Lung microvascular endothelial cell (primary cell): ENCODE measurements around the gene CUL1. TPM values are rescaled to one million over a fixed set of nuclear protein-coding genes. Genes with fewer than 3 reads are reported as not detected.

Source experiments
- DNase-seq, 2 donors: peaks; one replicate each; pipeline versions ENCODE4 v3.0.0 to v3.0.0-alpha.2; 2010; ENCODE audit warnings: low read depth in 2 of 2
- total RNA-seq: library from RNA; depleted of rRNA; stranded (reverse); fragments of >200 nt; gene quantifications from 2 replicates; pipeline ENCODE4 v1.2.1, GENCODE V29; 2014

Gene CUL1
- total RNA-seq, 1 donor from 2014 or later, result 31.9 TPM

GRCh38 chr7:148717266-148717793, 18.6 kb downstream of the CUL1 start:
- no peak for DNase-seq

- no peak for DNase-seq
Observed at GRCh38 chr7:148718431-148718830, 19.7 kb downstream of the CUL1 start.

GRCh38 chr7:148719753-148720152, 21.1 kb downstream of the CUL1 start:
- no peak for DNase-seq

- DNase-seq, result no peak
Observed at GRCh38 chr7:148720472-148720871, 21.8 kb downstream of the CUL1 start.

GRCh38 chr7:148721390-148721789, 22.7 kb downstream of the CUL1 start:
- no peak for DNase-seq

GRCh38 chr7:148722340-148723165, 23.9 kb downstream of the CUL1 start:
- peak in 1 of 2 donors; percentile 16 for DNase-seq

GRCh38 chr7:148723166-148723559, 24.5 kb downstream of the CUL1 start:
- DNase-seq, result no peak

GRCh38 chr7:148723846-148724245, 25.1 kb downstream of the CUL1 start:
- DNase-seq, result no peak

GRCh38 chr7:148726385-148726784, 27.7 kb downstream of the CUL1 start:
- DNase-seq, result no peak

- DNase-seq, result no peak
Observed at GRCh38 chr7:148727501-148728278, 29.0 kb downstream of the CUL1 start.

GRCh38 chr7:148729984-148730733, 31.5 kb downstream of the CUL1 start:
- peak in 1 of 2 donors; percentile 45 for DNase-seq

GRCh38 chr7:148732862-148733261, 34.2 kb downstream of the CUL1 start:
- no peak for DNase-seq

- no peak for DNase-seq
Observed at GRCh38 chr7:148733496-148733895, 34.8 kb downstream of the CUL1 start.

GRCh38 chr7:148735141-148735540, 36.4 kb downstream of the CUL1 start:
- no peak for DNase-seq

GRCh38 chr7:148735967-148736366, 37.3 kb downstream of the CUL1 start:
- DNase-seq, result no peak

- no peak for DNase-seq
Observed at GRCh38 chr7:148738737-148739535, 40.2 kb downstream of the CUL1 start.

GRCh38 chr7:148746135-148746534, 47.4 kb downstream of the CUL1 start:
- DNase-seq, result no peak

- DNase-seq, result no peak
Observed at GRCh38 chr7:148747274-148747673, 48.6 kb downstream of the CUL1 start.

- no peak for DNase-seq
Observed at GRCh38 chr7:148750442-148751355, 52.0 kb downstream of the CUL1 start.

GRCh38 chr7:148753224-148753623, 54.5 kb downstream of the CUL1 start:
- DNase-seq, result no peak
